ENCODE measurements around the gene NALCN.

Gene NALCN

GRCh38 chr13:101146101-101146898, 270.0 kb downstream of the NALCN start:
- no peak for TF ChIP-seq RAD21 (IDR thresholded peaks at IDR 0.05; ENCODE audit: low read depth)
- no peak for TF ChIP-seq REST (IDR thresholded peaks at IDR 0.05; ENCODE audit: low read depth)
- TF ChIP-seq CEBPB (IDR thresholded peaks at IDR 0.05): no peak
- no peak for TF ChIP-seq TEAD4 (IDR thresholded peaks at IDR 0.05)
- no peak for TF ChIP-seq EP300 (IDR thresholded peaks at IDR 0.05; ENCODE audit: borderline replicate concordance)
- no peak for TF ChIP-seq TAF1 (IDR thresholded peaks at IDR 0.05; ENCODE audit: low read depth)
- no peak for TF ChIP-seq MAX (IDR thresholded peaks at IDR 0.05)
- TF ChIP-seq USF1 (IDR thresholded peaks at IDR 0.05): no peak
- TF ChIP-seq YY1 (IDR thresholded peaks at IDR 0.05; ENCODE audit: low read depth): no peak

- TF ChIP-seq EP300 (IDR thresholded peaks at IDR 0.05; ENCODE audit: borderline replicate concordance) (no peak), RAD21 (IDR thresholded peaks at IDR 0.05; ENCODE audit: low read depth) (peak; percentile 70)
These were observed 271.4 kb downstream of the NALCN start for GRCh38 chr13:101144808-101145419.

GRCh38 chr13:101140936-101141335, 275.4 kb downstream of the NALCN start:
- TF ChIP-seq CEBPB (IDR thresholded peaks at IDR 0.05) (no peak), EGR1 (IDR thresholded peaks at IDR 0.05) (no peak), EP300 (IDR thresholded peaks at IDR 0.05; ENCODE audit: borderline replicate concordance) (no peak), YY1 (IDR thresholded peaks at IDR 0.05; ENCODE audit: low read depth) (no peak), ZBTB7A (IDR thresholded peaks at IDR 0.05; ENCODE audit: low read depth) (no peak), TAF1 (IDR thresholded peaks at IDR 0.05; ENCODE audit: low read depth) (no peak), FOXM1 (IDR thresholded peaks at IDR 0.05; ENCODE audit: borderline replicate concordance, low read depth) (no peak), USF1 (IDR thresholded peaks at IDR 0.05) (no peak), MAX (IDR thresholded peaks at IDR 0.05) (no peak), TEAD4 (IDR thresholded peaks at IDR 0.05) (no peak), TCF12 (IDR thresholded peaks at IDR 0.05; ENCODE audit: low read depth) (no peak), REST (IDR thresholded peaks at IDR 0.05; ENCODE audit: low read depth) (no peak), NFIC (IDR thresholded peaks at IDR 0.05) (no peak)

- no peak for TF ChIP-seq CREB1 (IDR thresholded peaks at IDR 0.05; ENCODE audit: low read depth)
- no peak for TF ChIP-seq FOXM1 (IDR thresholded peaks at IDR 0.05; ENCODE audit: borderline replicate concordance, low read depth)
- no peak for TF ChIP-seq TCF12 (IDR thresholded peaks at IDR 0.05; ENCODE audit: low read depth)
- no peak for TF ChIP-seq MAX (IDR thresholded peaks at IDR 0.05)
- TF ChIP-seq RAD21 (IDR thresholded peaks at IDR 0.05; ENCODE audit: low read depth): no peak
- TF ChIP-seq NFIC (IDR thresholded peaks at IDR 0.05): no peak
- no peak for TF ChIP-seq REST (IDR thresholded peaks at IDR 0.05; ENCODE audit: low read depth)
- no peak for TF ChIP-seq USF1 (IDR thresholded peaks at IDR 0.05)
- no peak for TF ChIP-seq YY1 (IDR thresholded peaks at IDR 0.05; ENCODE audit: low read depth)
- TF ChIP-seq TEAD4 (IDR thresholded peaks at IDR 0.05): no peak
- TF ChIP-seq TAF1 (IDR thresholded peaks at IDR 0.05; ENCODE audit: low read depth): no peak
- no peak for TF ChIP-seq EP300 (IDR thresholded peaks at IDR 0.05; ENCODE audit: borderline replicate concordance)
- TF ChIP-seq ZBTB7A (IDR thresholded peaks at IDR 0.05; ENCODE audit: low read depth): no peak
- TF ChIP-seq EGR1 (IDR thresholded peaks at IDR 0.05): no peak
- no peak for TF ChIP-seq CEBPB (IDR thresholded peaks at IDR 0.05)
These were observed 276.1 kb downstream of the NALCN start for GRCh38 chr13:101140087-101140770.

Data from Ishikawa (cell line).